GM12892 (cell line): ENCODE results near the gene SYNCRIP.
"Not testable (repeated sequence)": the region's sequence is repeated elsewhere in the genome, so short reads cannot be mapped to it uniquely, and the experiment has no call there.

ENCODE experiments used
- DNase-seq: peaks from one replicate; pipeline ENCODE4 v3.0.0; 2011; ENCODE audit not compliant: insufficient read length
- FAIRE-seq: peaks from 2 replicates; lab custom pipeline; 2011; peaks lifted over from hg19 to GRCh38; lab: Jason Lieb, UNC
- POLR2A ChIP-seq: IDR thresholded peaks from 2 replicates; pipeline ENCODE4 v1.6.1; 2011; ENCODE audit warnings: low read depth, low read length, control low read depth
- POLR2AphosphoS5 ChIP-seq: IDR thresholded peaks from 2 replicates; pipeline ENCODE4 v1.6.1; 2011; ENCODE audit warnings: low read depth, low read length, control low read depth
- TAF1 ChIP-seq: IDR thresholded peaks from 2 replicates; pipeline ENCODE4 v1.6.1; 2011; ENCODE audit warnings: low read depth, mild to moderate bottlenecking, control low read depth, low read length, borderline replicate concordance

The SYNCRIP gene

DNA sequence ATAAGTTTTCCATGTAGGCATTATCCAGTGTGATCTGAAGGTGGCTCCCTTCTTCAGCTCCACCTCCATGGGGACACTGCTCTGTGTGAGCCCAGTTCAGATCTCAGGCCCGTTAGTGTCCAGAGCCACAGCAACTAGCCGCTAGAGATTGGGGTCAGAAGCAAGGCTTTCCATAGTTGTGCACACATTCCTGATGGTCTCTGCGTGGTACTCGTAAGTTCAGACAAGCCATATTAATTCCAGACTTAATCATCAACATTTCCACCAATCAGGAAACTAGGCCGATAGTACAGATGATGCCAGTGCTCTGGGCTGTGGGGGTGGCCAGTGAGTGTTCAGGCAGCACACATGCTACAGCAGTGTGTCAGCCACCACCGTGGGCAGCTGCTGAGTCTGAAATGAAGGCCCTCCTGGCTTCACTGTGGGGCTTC, 17.5 kb upstream of the SYNCRIP start:
- TF ChIP-seq POLR2AphosphoS5 (no peak), TAF1 (no peak), POLR2A (no peak)
- FAIRE-seq = no peak
- DNase-seq = no peak

DNA sequence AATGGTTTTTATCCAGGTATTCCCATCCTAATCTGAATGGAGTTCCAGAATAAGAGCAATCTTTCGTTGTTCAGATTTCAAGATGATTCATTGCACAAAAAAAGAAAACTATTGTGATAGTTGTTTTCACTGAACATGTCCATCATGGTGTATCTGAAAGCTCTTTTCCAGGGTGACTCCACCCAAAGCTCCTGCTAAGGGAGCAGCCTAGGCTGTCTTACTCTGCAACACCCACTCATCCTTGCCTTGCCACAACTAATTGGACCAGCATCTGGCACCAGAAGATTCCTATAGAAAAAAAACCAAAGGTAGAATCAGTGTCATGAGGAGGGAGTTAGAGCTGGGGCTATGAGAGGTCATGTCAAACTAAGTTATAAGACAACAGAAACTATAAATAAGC, 7.9 kb upstream of the SYNCRIP start:
- TF ChIP-seq TAF1 (no peak), POLR2A (no peak), POLR2AphosphoS5 (no peak)

GRCh38 chr6:85644279-85644762, 1.6 kb upstream of the SYNCRIP start:
- no peak for DNase-seq
- TF ChIP-seq POLR2A = no peak
- TF ChIP-seq POLR2AphosphoS5 = no peak
- no peak for TF ChIP-seq TAF1
- no peak for FAIRE-seq

More for the DNA sequence above, 7.9 kb upstream of the SYNCRIP start:
- FAIRE-seq (no peak), DNase-seq (no peak)

GRCh38 chr6:85643537-85644278, 1.0 kb upstream of the SYNCRIP start:
- FAIRE-seq = no peak
- TF ChIP-seq POLR2AphosphoS5 (peak; percentile 79), TAF1 (0 out of 2 replicates have a peak, but pooled peaks have one; percentile 62), POLR2A (peak; percentile 80)
- peak; percentile 45 for DNase-seq

GRCh38 chr6:85641897-85642773, 551 bp downstream of the SYNCRIP start:
- TF ChIP-seq POLR2A = no peak; the same call in 1 of the 2 replicates
- no peak for TF ChIP-seq POLR2AphosphoS5
- TF ChIP-seq TAF1 = no peak
- peak; percentile 71 for FAIRE-seq
- peak; percentile 13 for DNase-seq

- FAIRE-seq = no peak
Measured at GRCh38 chr6:85641522-85641896, 1.2 kb downstream of the SYNCRIP start.

DNA sequence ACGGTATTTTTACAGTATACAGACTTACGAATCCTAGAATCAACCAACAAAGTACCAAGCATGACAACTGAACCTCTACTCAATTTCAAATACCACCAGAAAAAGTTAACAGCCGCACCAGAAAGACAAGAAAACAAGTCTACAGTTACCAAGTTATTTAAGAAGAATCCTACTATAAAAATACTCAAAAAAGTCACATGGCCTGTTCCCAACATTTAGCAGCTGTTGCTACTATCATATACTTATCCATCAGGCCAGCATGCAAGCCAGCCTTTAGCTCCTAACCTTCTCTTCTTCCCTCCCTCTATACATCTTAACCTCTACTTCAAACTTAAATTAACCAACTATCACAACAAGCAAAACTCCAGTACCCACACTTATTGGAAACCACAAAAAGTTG, 1.9 kb downstream of the SYNCRIP start:
- no peak for DNase-seq
- FAIRE-seq = no peak
- TF ChIP-seq TAF1 (no peak), POLR2AphosphoS5 (no peak), POLR2A (no peak)

More at GRCh38 chr6:85641522-85641896, 1.2 kb downstream of the SYNCRIP start:
- DNase-seq = no peak
- no peak for TF ChIP-seq POLR2AphosphoS5
- TF ChIP-seq POLR2A = no peak
- TF ChIP-seq TAF1 = no peak

GRCh38 chr6:85637579-85637978, 5.1 kb downstream of the SYNCRIP start:
- TF ChIP-seq POLR2A = no peak
- FAIRE-seq = no peak
- no peak for DNase-seq

DNA sequence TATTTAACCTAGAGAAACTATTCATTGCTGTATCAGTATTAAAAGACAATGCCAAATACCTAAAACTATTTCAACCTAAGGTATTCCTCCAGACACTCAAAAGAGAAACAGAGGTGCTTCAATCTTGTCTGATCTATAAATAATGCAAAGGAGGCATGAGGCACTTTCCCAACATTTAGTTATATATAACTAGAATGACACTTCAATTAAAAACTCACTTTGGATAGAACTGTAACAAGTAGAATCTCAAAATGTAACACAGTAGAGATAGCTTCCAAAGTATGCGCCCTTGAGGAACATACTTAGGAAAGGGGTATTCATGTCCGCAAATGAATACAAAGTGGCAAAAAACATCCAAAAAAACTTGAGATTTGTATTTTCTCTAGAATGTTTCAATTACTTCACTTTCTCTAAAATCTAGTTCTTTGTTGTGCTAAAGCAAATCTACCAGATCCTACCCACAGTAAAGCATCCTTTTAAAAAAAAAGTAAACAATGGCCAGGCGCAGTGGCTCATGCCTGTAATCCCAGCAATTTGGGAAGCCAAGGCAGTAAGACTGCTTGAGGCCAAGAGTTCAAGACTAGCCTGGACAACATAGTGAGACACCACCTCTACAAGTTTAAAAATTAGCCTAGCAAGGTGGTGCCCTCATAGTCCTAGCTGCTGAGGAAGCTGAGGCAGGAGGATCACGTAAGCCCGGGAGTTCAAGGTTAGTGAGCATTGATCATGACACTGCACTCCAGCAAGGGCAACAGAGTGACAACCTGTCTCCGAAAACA, 10.3 kb downstream of the SYNCRIP start:
- DNase-seq = no peak
- TF ChIP-seq POLR2A (no peak), POLR2AphosphoS5 (no peak), TAF1 (no peak)
- FAIRE-seq = no peak

DNA sequence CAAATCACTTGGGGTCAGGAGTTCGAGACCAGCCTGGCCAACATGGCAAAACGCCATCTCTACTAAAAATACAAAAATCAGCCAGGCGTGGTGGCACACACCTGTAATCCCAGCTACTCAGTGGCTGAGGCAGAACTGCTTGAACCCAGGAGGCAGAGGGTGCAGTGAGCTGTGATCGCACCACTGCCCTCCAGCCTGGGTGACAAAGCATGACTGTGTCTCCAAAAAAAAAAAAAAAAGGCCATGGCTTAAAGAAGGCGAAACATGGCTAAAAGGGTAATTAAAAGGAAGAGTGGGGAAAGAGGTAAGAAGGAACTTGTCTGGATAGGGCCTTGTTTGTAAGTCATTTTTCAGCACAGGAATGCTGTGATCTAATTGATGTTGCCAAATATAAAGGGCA, 11.6 kb downstream of the SYNCRIP start:
- not testable (repeated sequence) for FAIRE-seq, DNase-seq

DNA sequence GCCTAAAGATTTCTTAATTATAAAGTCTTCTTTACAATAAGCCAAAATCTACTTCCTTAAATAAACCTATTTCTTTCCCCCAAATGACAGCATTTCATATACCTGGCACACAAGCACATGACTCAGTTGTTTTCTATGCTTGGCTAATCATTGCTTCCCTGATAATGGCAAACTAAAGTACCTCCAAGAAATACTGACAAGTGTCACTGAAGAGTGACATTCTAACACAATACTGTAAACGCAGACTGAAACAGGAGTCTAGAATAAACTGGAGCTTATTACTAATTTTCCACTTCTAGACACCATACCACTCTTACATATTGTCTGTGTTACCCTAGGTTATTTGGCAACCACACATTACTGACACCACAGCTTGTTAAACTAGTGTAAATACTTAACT, 14.3 kb downstream of the SYNCRIP start:
- TF ChIP-seq TAF1 (no peak), POLR2AphosphoS5 (no peak), POLR2A (no peak)
- FAIRE-seq (no peak), DNase-seq (no peak)
